H1 (cell line): ENCODE data around the gene TRIM29. TPM values are rescaled to one million over a fixed set of nuclear protein-coding genes. Genes with fewer than 3 reads are reported as not detected.

ENCODE experiments used
- CTCF ChIA-PET: fragments of 300-600 bp; sonication (Branson Sonifier 250); formaldehyde crosslinking; loops from one replicate; lab custom pipeline; 2021; ENCODE audit not compliant: partially characterized antibody; lab: Charles Lee
- POLR2A ChIA-PET: fragments of 300-600 bp; sonication (Branson Sonifier 250); formaldehyde crosslinking; loops from one replicate; lab custom pipeline; 2021; ENCODE audit warnings: inconsistent platforms; ENCODE audit not compliant: partially characterized antibody; lab: Charles Lee
- DNase-seq, 2 experiments: peaks; one replicate each; pipeline versions ENCODE4 v3.0.0 to v3.0.0-alpha.2; 2010 to 2022; ENCODE audit warnings: low spot score in 2 of 2, low read depth in 1 of 2, mixed read lengths in 1 of 2
- FAIRE-seq: peaks from 2 replicates; lab custom pipeline; 2011; peaks lifted over from hg19 to GRCh38; lab: Jason Lieb, UNC
- H2AFZ ChIP-seq: 2 replicates; pipeline ENCODE4 v1.8.1; 2012; ENCODE audit warnings: low read length, inconsistent platforms
- H2AK5ac ChIP-seq: 2 replicates; pipeline ENCODE4 v1.6.1; 2013; ENCODE audit warnings: low read depth, low read length
- H2BK120ac ChIP-seq: replicated peaks from 2 replicates; pipeline ENCODE3; 2013; ENCODE audit warnings: low read depth, low read length, inconsistent platforms
- H2BK12ac ChIP-seq: 2 replicates; pipeline ENCODE4 v1.6.1; 2013; ENCODE audit warnings: low read depth, low read length
- H2BK15ac ChIP-seq: 2 replicates; pipeline ENCODE4 v1.6.1; 2013; ENCODE audit warnings: low read length
- H2BK20ac ChIP-seq: 2 replicates; pipeline ENCODE4 v1.6.1; 2013; ENCODE audit warnings: low read length
- H2BK5ac ChIP-seq: 2 replicates; pipeline ENCODE4 v1.6.1; 2013; ENCODE audit warnings: low read depth, low read length
- H3K14ac ChIP-seq: 2 replicates; pipeline ENCODE4 v1.6.1; 2013; ENCODE audit warnings: inconsistent platforms; ENCODE audit not compliant: insufficient read length
- H3K18ac ChIP-seq: 2 replicates; pipeline ENCODE4 v1.6.1; 2013; ENCODE audit warnings: low read length; ENCODE audit errors: extremely low read depth
- H3K23ac ChIP-seq: 2 replicates; pipeline ENCODE4 v1.6.1; 2013; ENCODE audit warnings: inconsistent platforms; ENCODE audit not compliant: insufficient read length
- H3K23me2 ChIP-seq: 2 replicates; pipeline ENCODE4 v1.6.1; 2013; ENCODE audit warnings: low read depth, low read length
- H3K27ac ChIP-seq: 2 replicates; pipeline ENCODE4 v1.6.1; 2011; ENCODE audit warnings: low read depth, low read length, inconsistent platforms
- H3K27me3 ChIP-seq, 4 experiments: replicated peaks in 1 of 4; 1 replicate in 1 of 4; 2 replicates in 3 of 4; pipeline versions ENCODE4 v1.6.1 to v1.8.1; 2011 to 2013; ENCODE audit warnings: low read length in 3 of 4, mild to moderate bottlenecking in 3 of 4, inconsistent platforms in 2 of 4, mixed read lengths in 2 of 4, moderate library complexity in 1 of 4; ENCODE audit not compliant: control insufficient read depth in 3 of 4, insufficient read depth in 3 of 4; ENCODE audit errors: extremely low read depth in 1 of 4
- H3K36me3 ChIP-seq, 4 experiments: 2 replicates each; pipeline versions ENCODE4 v1.6.1 to v1.8.1; 2011 to 2013; ENCODE audit warnings: mild to moderate bottlenecking in 4 of 4, low read length in 3 of 4, moderate library complexity in 2 of 4, control low read depth in 1 of 4, inconsistent platforms in 1 of 4; ENCODE audit not compliant: insufficient read depth in 4 of 4, control insufficient read depth in 2 of 4
- H3K4ac ChIP-seq: replicated peaks from 2 replicates; pipeline ENCODE3; 2013; ENCODE audit warnings: low read length, low read depth, mixed read lengths, inconsistent platforms; ENCODE audit not compliant: insufficient read length
- H3K4me1 ChIP-seq, 4 experiments: replicated peaks in 1 of 4; 1 replicate in 1 of 4; 2 replicates in 3 of 4; pipeline versions ENCODE4 v1.6.1 to v1.8.1; 2011 to 2013; ENCODE audit warnings: low read length in 3 of 4, inconsistent platforms in 2 of 4, mixed read lengths in 1 of 4; ENCODE audit not compliant: insufficient read depth in 4 of 4, control insufficient read depth in 3 of 4
- H3K4me2 ChIP-seq, 2 experiments: 2 replicates each; pipeline versions ENCODE4 v1.6.1 to v1.8.1; 2011 to 2013; ENCODE audit warnings: low read depth in 2 of 2, low read length in 2 of 2, control low read depth in 1 of 2, inconsistent platforms in 1 of 2, mild to moderate bottlenecking in 1 of 2; ENCODE audit not compliant: insufficient read depth in 1 of 2
- H3K4me3 ChIP-seq, 4 experiments: fragments of 200-600, 300-600 bp in 1 of 4; sonication (generic), shearing (Covaris generic), sonication (Bioruptor Twin) in 1 of 4; 2 replicates each; pipeline versions ENCODE4 v1.5.1 to v1.8.1; 2011 to 2016; ENCODE audit warnings: low read length in 4 of 4, low read depth in 3 of 4, control low read depth in 2 of 4, inconsistent platforms in 2 of 4, mild to moderate bottlenecking in 2 of 4, mixed read lengths in 1 of 4, moderate library complexity in 1 of 4; ENCODE audit not compliant: insufficient read depth in 2 of 4; ENCODE audit errors: extremely low read depth in 1 of 4
- H3K56ac ChIP-seq: replicated peaks from 2 replicates; pipeline ENCODE3; 2013; ENCODE audit warnings: low read depth, mild to moderate bottlenecking, mixed read lengths, low read length, inconsistent platforms; ENCODE audit not compliant: insufficient read length
- H3K79me1 ChIP-seq: 2 replicates; pipeline ENCODE4 v1.6.1; 2013; ENCODE audit warnings: low read depth, low read length, control low read depth
- H3K79me2 ChIP-seq, 2 experiments: 2 replicates each; pipeline versions ENCODE4 v1.6.1 to v1.8.1; 2012 to 2013; ENCODE audit warnings: low read length in 2 of 2, mild to moderate bottlenecking in 2 of 2, inconsistent platforms in 1 of 2; ENCODE audit not compliant: insufficient read depth in 2 of 2, control insufficient read depth in 1 of 2
- H3K9ac ChIP-seq, 4 experiments: replicated peaks in 1 of 4; 1 replicate in 1 of 4; 2 replicates in 3 of 4; pipeline versions ENCODE4 v1.6.1 to v1.8.1; 2011 to 2013; ENCODE audit warnings: low read depth in 3 of 4, low read length in 3 of 4, control low read depth in 2 of 4, mild to moderate bottlenecking in 2 of 4, moderate library complexity in 2 of 4, inconsistent platforms in 1 of 4; ENCODE audit errors: extremely low read depth in 1 of 4
- H3K9me3 ChIP-seq, 2 experiments: 2 replicates each; pipeline versions ENCODE4 v1.6.1 to v1.8.1; 2012 to 2013; ENCODE audit warnings: mild to moderate bottlenecking in 2 of 2, moderate library complexity in 2 of 2, control low read depth in 1 of 2, inconsistent platforms in 1 of 2, low read depth in 1 of 2, low read length in 1 of 2, mixed read lengths in 1 of 2; ENCODE audit not compliant: insufficient read depth in 2 of 2
- H4K20me1 ChIP-seq, 2 experiments: replicated peaks in 1 of 2; 2 replicates each; pipeline versions ENCODE3 to v1.8.1; 2011 to 2013; ENCODE audit warnings: inconsistent platforms in 2 of 2, low read length in 2 of 2, mild to moderate bottlenecking in 1 of 2; ENCODE audit not compliant: insufficient read depth in 2 of 2, control insufficient read depth in 1 of 2
- H4K5ac ChIP-seq: 2 replicates; pipeline ENCODE4 v1.6.1; 2013; ENCODE audit warnings: low read length, low read depth, mixed read lengths, inconsistent platforms; ENCODE audit not compliant: insufficient read length
- H4K8ac ChIP-seq: 2 replicates; pipeline ENCODE4 v1.8.0; 2013; ENCODE audit warnings: mild to moderate bottlenecking, moderate library complexity, low read length, inconsistent platforms; ENCODE audit not compliant: insufficient read depth; ENCODE audit errors: extremely low read depth
- H4K91ac ChIP-seq: replicated peaks from 2 replicates; pipeline ENCODE3; 2013; ENCODE audit warnings: low read length, mixed read lengths, inconsistent platforms; ENCODE audit not compliant: insufficient read length
- ATF2 ChIP-seq: IDR thresholded peaks from 2 replicates; pipeline ENCODE4 v1.6.1; 2012; ENCODE audit warnings: low read length, inconsistent platforms
- CHD2 ChIP-seq: IDR thresholded peaks from 2 replicates; pipeline ENCODE4 v1.6.1; 2012; ENCODE audit warnings: low read length, improper control_type of control experiment
- RFX5 ChIP-seq: IDR thresholded peaks from 2 replicates; pipeline ENCODE4 v1.6.1; 2011; ENCODE audit warnings: low read depth, low read length, improper control_type of control experiment, borderline replicate concordance
- SRF ChIP-seq: IDR thresholded peaks from 2 replicates; pipeline ENCODE4 v1.6.1; 2011; ENCODE audit warnings: mild to moderate bottlenecking, low read depth, low read length, moderate library complexity
- TEAD4 ChIP-seq: IDR thresholded peaks from 2 replicates; pipeline ENCODE4 v1.6.1; 2012; ENCODE audit warnings: low read depth, low read length, inconsistent platforms, mixed read lengths
- WGBS, 2 experiments: shearing (Covaris generic) in 1 of 2; methylation state at CpG; one replicate each; pipeline versions ENCODE4 v1.1.6 to v1.1.7; 2013 to 2015; ENCODE audit warnings: low lambda C conversion rate in 2 of 2, mixed read lengths in 2 of 2, inconsistent platforms in 1 of 2, low coverage in 1 of 2, missing lambda C conversion rate in 1 of 2; ENCODE audit not compliant: insufficient replicate concordance in 2 of 2, insufficient coverage in 1 of 2, insufficient read length in 1 of 2; ENCODE audit errors: extremely low coverage in 1 of 2, missing lambda C conversion rate in 1 of 2; 5-methylcytosine and 5-hydroxymethylcytosine counted together
- polyA plus RNA-seq, 7 experiments: library from polyadenylated mRNA; depleted of rRNA in 3 of 7; stranded (reverse) in 5 of 7; unstranded in 2 of 7; fragments of >200 nt in 5 of 7; fragments of 200-250 nt in 2 of 7; gene quantifications; 1 replicate in 5 of 7; 2 replicates in 1 of 7; 4 replicates in 1 of 7; pipeline versions ENCODE4 v1.2.1 to v1.2.3, GENCODE V29; 2011 to 2013; ENCODE audit warnings: missing spikeins in 2 of 7, mixed read lengths in 2 of 7
- total RNA-seq: library from RNA; stranded (reverse); fragmentation: NEBNext Ultra II Directional; extraction: Animal tissue kit (Norgen Biotek cat#: 25700); gene quantifications from 2 replicates; pipeline ENCODE4 v1.2.1, GENCODE V29; 2021

The TRIM29 gene
- total and polyA plus RNA-seq, 2 of the 8 experiments (the other 6 are each of a cell fraction or from before 2014, with no cell fraction given) = 0.17 to 0.43 TPM

DNA sequence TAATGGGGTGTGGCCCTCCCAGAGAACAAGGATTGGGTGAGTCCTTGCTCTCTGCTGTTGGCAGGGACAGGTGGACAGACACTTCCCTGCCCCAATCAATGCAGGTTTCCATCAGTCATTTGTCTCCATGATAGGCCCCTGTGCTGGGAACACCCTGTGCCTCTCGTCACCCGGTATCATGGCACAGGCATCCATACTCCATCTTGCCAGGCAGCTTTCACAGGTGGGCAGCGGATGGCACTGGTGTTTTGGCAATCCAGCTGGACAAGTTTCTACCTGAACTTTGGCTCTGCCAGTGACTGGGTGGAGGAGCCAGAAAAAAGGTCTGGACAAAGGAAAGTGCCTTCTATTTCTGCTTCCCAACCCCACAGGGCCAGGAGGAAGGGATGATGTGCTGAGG is 47.5 kb downstream of the TRIM29 start:
- no peak overlapping the region for H2BK5ac ChIP-seq
- no peak overlapping the region for H3K18ac ChIP-seq
- H3K9ac ChIP-seq = no peak overlapping the region
- no peak overlapping the region for H3K56ac ChIP-seq
- H2BK15ac ChIP-seq = no peak overlapping the region
- H3K4me1 ChIP-seq = peaks cover 0 to 3% (median 0%) of the 10 kb centered on the region in 4 experiments; a peak in 2 of 7 replicates
- DNase-seq = no peak
- H3K23ac ChIP-seq = no peak overlapping the region
- H2BK12ac ChIP-seq = no peak overlapping the region
- no peak overlapping the region for H3K27ac ChIP-seq
- ChIA-PET CTCF (interaction anchor here (2.2 to 3.4 kb wide), 2 partner anchors 11 to 18 kb away, joined by 11 to 21 read pairs; no protein-coding TSS in a partner anchor), POLR2A (no interaction called here)
- H2BK20ac ChIP-seq = no peak overlapping the region
- H3K27me3 ChIP-seq = peaks cover 0 to 6% (median 2%) of the 10 kb centered on the region in 4 experiments; a peak in 4 of 7 replicates
- no peak overlapping the region for H2AK5ac ChIP-seq
- no peak overlapping the region for H3K14ac ChIP-seq
- H3K4ac ChIP-seq = no peak overlapping the region
- TF ChIP-seq TEAD4 (no peak), RFX5 (no peak), CHD2 (no peak), ATF2 (no peak), SRF (no peak)
- H3K79me1 ChIP-seq = no peaks in the 10 kb centered on the region
- FAIRE-seq = no peak
- H2BK120ac ChIP-seq = no peak overlapping the region
- no peaks in the 10 kb centered on the region for H4K20me1 ChIP-seq
- WGBS, 2 experiments = 95% methylated on average over 3 of the region's 3 CpGs; no CpG with 5 or more reads in 1 of the 2 experiments
- H3K79me2 ChIP-seq = no peaks in the 10 kb centered on the region
- no peak overlapping the region for H4K91ac ChIP-seq
- no peaks in the 10 kb centered on the region for H3K23me2 ChIP-seq
- no peak overlapping the region for H2AFZ ChIP-seq
- H3K4me2 ChIP-seq = no peak overlapping the region
- no peak overlapping the region for H3K4me3 ChIP-seq
- no peaks in the 10 kb centered on the region for H3K36me3 ChIP-seq
- peaks cover 9 to 11% of the 10 kb centered on the region in 2 experiments for H3K9me3 ChIP-seq
- H4K5ac ChIP-seq = no peak overlapping the region
- no peak overlapping the region; the same call in 1 of the 2 replicates for H4K8ac ChIP-seq
